Stimulated activated CD4-positive, alpha-beta T cell treated with anti-CD3 and anti-CD28 coated beads, TNF-alpha, amount 100 ng/mL, for 48 hours (primary cell): ENCODE data around the gene CTR9.

Source experiments
- DNase-seq, 3 donors: peaks; one replicate each; pipeline ENCODE4 v3.0.0-alpha.2; 2020; ENCODE audit warnings: low read depth in 3 of 3

Gene CTR9

GRCh38 chr11:10780040-10780439, 29.0 kb downstream of the CTR9 start:
- no peak for DNase-seq

GRCh38 chr11:10784232-10785145, 33.4 kb downstream of the CTR9 start:
- no peak for DNase-seq

- DNase-seq, result no peak
Measured at GRCh38 chr11:10785146-10785474, 34.1 kb downstream of the CTR9 start.

- DNase-seq, result no peak
Measured at GRCh38 chr11:10786451-10786850, 35.4 kb downstream of the CTR9 start.

- DNase-seq, result peak; percentile 59 to 91 (median 79)
Measured at GRCh38 chr11:10792385-10793068, 41.5 kb downstream of the CTR9 start.

GRCh38 chr11:10793470-10794255, 42.6 kb downstream of the CTR9 start:
- DNase-seq, result no peak

GRCh38 chr11:10796191-10796590, 45.1 kb downstream of the CTR9 start:
- DNase-seq, result no peak

- no peak for DNase-seq
Measured at GRCh38 chr11:10797001-10797400, 46.0 kb downstream of the CTR9 start.

GRCh38 chr11:10797531-10797930, 46.5 kb downstream of the CTR9 start:
- DNase-seq, result no peak

- DNase-seq, result no peak
Measured at GRCh38 chr11:10798330-10798928, 47.4 kb downstream of the CTR9 start.

- DNase-seq, result no peak
Measured at GRCh38 chr11:10800292-10800691, 49.2 kb downstream of the CTR9 start.

GRCh38 chr11:10803676-10804075, 52.6 kb downstream of the CTR9 start:
- DNase-seq, result no peak

GRCh38 chr11:10805741-10806140, 54.7 kb downstream of the CTR9 start:
- no peak for DNase-seq

GRCh38 chr11:10806206-10806605, 55.2 kb downstream of the CTR9 start:
- DNase-seq, result no peak

- peak in 2 of 3 donors; percentile 14 to 16 for DNase-seq
Measured at GRCh38 chr11:10807493-10808234, 56.6 kb downstream of the CTR9 start.

- peak in 1 of 3 donors; percentile 2 for DNase-seq
Measured at GRCh38 chr11:10808235-10808552, 57.1 kb downstream of the CTR9 start.

- peak; percentile 91 to 97 (median 94) for DNase-seq
Measured at GRCh38 chr11:10808553-10809372, 57.7 kb downstream of the CTR9 start, which contains the start of gene EIF4G2. Gene EIF4G2, minus strand, starts transcription at chr11:10808926.

- peak in 2 of 3 donors; percentile 12 to 33 for DNase-seq
Measured at GRCh38 chr11:10809373-10810160, 58.5 kb downstream of the CTR9 start.

GRCh38 chr11:10813945-10814344, 62.9 kb downstream of the CTR9 start:
- DNase-seq, result no peak

GRCh38 chr11:10818594-10818993, 67.5 kb downstream of the CTR9 start:
- no peak for DNase-seq
